Peyer's patch (tissue), 4 donors: ENCODE results near the gene SLC23A3.

ENCODE experiments used
- POLR2A ChIP-seq, 2 donors: fragments of 450-650 bp; IDR thresholded peaks; one replicate each; pipeline ENCODE4 v1.5.1; 2017; ENCODE audit warnings: antibody characterized with exemption in 2 of 2, mild to moderate bottlenecking in 2 of 2, moderate library complexity in 2 of 2
- TF ChIP-seq, protein P1 (sequence below), 6 experiments: fragments of 450-650 bp in 4 of 6; fragments of 200-600 bp in 2 of 6; sonication (generic) in 1 of 6; IDR thresholded peaks; one replicate each; pipeline ENCODE4 v1.5.1; 2017 to 2019; ENCODE audit warnings: antibody characterized with exemption in 6 of 6, mild to moderate bottlenecking in 3 of 6, moderate library complexity in 1 of 6

DNA sequence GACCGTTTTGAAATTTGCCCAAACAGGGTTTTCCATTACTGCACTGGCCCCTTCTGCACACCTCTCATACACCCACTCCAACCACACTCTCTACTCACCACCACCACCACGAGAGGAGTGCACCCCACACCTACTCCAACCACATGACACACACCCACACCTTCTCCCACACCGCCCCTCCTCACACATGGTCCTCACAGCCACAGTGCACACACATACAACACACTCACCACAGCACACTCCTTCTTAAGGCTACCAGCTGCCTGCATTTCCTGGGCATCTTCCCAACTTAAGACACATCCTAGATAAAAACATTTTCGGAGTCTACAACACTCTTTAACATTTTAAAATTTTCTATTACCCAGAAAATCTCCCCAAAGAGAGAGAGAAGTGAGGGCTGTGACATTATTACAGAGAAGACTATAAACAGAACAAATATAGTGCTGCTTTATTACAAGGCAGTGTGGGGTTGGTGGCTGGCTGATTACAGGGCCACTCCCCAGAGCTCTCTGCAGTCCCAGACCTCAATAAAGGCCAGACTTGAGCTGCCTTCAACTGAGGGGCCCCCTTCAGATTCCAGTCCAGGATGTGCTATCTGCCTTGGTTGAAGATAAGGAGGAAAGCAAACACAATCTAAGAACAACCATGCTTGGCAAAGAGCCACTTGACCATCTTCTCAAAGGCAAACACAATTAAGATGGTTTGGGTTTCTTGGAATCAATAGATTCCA is 45.3 kb downstream of the SLC23A3 start:
- TF ChIP-seq, protein P1, sequence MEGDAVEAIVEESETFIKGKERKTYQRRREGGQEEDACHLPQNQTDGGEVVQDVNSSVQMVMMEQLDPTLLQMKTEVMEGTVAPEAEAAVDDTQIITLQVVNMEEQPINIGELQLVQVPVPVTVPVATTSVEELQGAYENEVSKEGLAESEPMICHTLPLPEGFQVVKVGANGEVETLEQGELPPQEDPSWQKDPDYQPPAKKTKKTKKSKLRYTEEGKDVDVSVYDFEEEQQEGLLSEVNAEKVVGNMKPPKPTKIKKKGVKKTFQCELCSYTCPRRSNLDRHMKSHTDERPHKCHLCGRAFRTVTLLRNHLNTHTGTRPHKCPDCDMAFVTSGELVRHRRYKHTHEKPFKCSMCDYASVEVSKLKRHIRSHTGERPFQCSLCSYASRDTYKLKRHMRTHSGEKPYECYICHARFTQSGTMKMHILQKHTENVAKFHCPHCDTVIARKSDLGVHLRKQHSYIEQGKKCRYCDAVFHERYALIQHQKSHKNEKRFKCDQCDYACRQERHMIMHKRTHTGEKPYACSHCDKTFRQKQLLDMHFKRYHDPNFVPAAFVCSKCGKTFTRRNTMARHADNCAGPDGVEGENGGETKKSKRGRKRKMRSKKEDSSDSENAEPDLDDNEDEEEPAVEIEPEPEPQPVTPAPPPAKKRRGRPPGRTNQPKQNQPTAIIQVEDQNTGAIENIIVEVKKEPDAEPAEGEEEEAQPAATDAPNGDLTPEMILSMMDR (IDR thresholded peaks at IDR 0.05): no peak
- TF ChIP-seq POLR2A (IDR thresholded peaks at IDR 0.05): peak; percentile 4 to 57
